Stimulated activated CD4-positive, alpha-beta T cell treated with anti-CD3 and anti-CD28 coated beads, Interleukin-2, amount 100 ng/mL, for 4 hours (primary cell): ENCODE data around the gene MAP3K5.
"Not testable (repeated sequence)": the region's sequence is repeated elsewhere in the genome, so short reads cannot be mapped to it uniquely, and the experiment has no call there.

Experiments used
- DNase-seq: peaks from one replicate; pipeline ENCODE4 v3.0.0-alpha.2; 2020; ENCODE audit warnings: low read depth

MAP3K5 gene

DNA sequence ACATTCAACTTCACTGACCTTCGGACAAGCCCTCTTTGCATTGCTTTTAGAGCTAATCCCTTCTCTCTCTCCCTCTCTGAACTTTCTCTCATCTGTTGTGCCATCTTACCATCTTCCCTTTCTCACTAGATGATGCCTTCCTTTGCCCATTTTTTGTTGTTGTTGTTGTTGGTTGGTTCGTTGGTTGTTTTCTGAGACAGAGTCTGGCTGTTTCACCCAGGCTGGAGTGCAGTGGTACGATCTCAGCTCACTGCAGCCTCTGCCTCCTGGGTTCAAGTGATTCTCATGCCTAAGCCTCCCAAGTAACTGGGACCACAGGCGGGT lies 18.8 kb downstream of the MAP3K5 start:
- DNase-seq: no peak

DNA sequence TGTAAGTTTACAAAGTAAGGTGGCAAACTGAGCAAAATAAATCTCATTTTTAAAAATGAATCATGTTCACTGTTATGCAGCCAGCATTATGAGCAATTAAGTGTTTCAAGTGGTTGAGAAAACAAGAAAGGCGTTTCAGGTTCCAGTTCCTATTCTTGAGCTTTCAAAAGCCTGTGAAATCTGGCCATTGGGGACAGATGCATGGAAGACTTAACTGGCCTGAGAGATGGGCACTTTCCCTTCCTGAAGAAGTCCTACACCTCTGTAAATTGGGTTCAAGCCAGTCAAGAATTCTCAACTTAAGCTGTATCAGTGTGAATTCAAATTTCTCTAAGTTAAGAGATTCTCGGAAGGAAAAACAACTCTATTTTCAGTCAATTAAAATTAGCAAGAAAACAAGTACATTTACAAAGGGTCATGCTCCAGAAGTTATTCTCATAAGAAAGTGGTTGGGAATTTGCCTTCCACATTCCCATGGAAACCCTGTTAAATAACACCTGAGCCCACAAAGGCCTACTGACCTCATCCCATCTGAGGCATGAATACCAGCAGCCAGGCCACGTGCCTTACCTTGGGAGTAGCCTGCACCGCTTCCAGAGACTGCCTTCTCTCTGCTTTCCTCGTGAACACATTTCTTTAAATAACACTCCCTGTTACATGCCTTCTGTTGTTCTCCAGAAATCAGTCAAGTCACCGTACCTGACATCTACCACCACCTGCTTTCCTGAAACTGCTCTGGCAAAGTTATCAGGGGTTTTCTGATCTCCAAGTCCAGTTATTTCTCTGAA lies 19.4 kb downstream of the MAP3K5 start:
- no peak for DNase-seq

- DNase-seq: no peak
These were observed 21.0 kb downstream of the MAP3K5 start for GRCh38 chr6:136771306-136771705.

DNA sequence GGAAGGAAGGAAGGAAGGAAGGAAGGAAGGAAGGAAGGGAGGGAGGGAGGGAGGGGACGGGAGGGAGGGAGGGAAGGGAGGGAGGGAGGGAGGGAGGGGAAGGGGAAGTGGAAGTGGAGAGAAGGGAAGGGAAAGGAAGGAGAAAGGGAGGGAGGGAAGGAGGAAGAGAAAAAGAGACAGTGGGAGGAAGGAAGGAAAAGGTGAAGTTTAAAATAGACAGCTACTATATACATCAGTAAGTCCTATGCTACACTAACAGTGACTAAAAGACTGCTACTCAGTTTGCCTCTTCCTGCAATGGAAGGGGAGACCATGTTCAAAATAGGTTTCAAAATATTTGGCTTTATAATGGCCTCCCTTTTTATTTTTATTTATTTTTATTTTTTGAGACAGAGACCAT lies 22.5 kb downstream of the MAP3K5 start:
- DNase-seq: no peak

DNA sequence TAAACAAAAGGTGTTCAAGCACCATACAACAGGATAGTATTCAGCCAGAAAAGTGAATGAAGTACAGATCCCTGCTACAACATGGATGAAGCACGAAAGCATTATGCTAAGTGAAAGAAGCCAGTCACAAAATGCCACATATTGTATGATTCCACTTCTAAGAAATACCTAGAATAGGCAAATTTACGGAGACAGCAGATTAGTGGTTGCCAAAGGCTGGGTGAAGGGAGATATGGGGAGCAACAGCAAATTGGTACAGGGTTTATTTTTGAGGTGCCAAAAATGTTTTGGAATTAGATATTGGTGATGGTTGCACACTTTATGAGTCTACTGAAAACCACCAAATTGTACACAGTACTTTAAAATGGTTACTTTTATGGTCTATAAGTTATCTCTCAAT lies 23.2 kb downstream of the MAP3K5 start:
- DNase-seq: no peak

GRCh38 chr6:136767570-136768309 lies 24.5 kb downstream of the MAP3K5 start:
- no peak for DNase-seq

DNA sequence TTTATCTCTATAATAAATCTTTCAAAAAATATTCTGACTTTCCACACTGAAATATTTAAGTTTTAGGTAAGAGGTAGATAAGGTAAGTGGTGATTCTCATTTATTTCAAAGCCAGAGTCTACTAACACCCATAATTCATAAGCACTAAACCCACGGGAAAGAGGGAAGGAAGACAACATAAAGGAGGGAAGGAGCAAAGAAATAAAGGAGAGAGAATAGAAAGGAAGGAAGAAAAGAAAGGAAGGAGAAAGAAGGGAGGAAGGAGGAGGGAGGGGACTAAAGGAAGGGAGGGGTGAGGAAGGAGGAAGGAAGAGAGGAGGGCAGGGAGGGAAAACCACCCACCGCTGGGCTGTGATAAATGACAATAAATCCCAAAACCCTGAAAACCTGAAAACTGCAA lies 25.2 kb downstream of the MAP3K5 start:
- DNase-seq: no peak

DNA sequence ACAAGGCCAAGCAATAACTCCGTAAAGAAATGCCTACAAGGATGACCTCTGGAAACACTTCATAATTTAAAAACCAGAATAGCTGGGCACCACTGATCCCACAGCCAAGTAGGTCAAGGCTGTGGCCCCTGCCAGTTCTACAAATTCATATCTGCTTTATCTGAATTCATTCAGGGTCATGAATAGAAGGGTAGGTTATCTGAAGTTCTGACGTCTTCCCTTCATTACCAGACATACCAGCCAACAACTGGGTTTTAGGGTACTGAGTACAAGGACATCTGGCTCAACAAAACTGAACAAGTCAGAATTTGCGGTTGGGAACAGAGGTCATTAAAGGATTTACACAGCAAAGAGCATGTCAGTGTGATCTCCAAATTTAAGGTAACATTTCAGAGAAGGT lies 26.0 kb downstream of the MAP3K5 start:
- DNase-seq: no peak

DNA sequence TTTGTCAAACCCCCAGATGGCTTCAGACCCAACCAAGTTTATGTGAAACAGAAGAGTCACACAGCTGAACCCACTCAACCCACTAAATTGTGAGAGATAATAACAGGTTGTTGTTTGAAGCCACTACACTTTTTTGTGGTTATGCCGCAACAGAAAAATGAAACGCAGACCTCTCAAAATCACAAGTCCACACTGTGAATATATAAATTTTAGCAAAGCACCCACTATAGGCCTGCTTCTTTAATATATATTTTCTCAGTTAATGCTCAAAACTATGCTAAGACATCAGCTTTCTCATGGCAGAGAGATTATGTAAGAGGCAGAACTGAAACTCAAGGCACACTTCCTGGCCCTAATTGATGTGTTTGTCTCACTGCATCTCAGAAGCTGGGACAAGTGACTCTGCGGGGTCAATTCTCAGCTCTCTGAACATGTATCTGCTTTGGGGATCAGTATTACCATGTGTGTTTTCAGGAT lies 27.7 kb downstream of the MAP3K5 start:
- DNase-seq: no peak

- DNase-seq: no peak
These were observed 28.4 kb downstream of the MAP3K5 start for GRCh38 chr6:136763716-136764516.

GRCh38 chr6:136763255-136763654 lies 29.0 kb downstream of the MAP3K5 start:
- DNase-seq: no peak

DNA sequence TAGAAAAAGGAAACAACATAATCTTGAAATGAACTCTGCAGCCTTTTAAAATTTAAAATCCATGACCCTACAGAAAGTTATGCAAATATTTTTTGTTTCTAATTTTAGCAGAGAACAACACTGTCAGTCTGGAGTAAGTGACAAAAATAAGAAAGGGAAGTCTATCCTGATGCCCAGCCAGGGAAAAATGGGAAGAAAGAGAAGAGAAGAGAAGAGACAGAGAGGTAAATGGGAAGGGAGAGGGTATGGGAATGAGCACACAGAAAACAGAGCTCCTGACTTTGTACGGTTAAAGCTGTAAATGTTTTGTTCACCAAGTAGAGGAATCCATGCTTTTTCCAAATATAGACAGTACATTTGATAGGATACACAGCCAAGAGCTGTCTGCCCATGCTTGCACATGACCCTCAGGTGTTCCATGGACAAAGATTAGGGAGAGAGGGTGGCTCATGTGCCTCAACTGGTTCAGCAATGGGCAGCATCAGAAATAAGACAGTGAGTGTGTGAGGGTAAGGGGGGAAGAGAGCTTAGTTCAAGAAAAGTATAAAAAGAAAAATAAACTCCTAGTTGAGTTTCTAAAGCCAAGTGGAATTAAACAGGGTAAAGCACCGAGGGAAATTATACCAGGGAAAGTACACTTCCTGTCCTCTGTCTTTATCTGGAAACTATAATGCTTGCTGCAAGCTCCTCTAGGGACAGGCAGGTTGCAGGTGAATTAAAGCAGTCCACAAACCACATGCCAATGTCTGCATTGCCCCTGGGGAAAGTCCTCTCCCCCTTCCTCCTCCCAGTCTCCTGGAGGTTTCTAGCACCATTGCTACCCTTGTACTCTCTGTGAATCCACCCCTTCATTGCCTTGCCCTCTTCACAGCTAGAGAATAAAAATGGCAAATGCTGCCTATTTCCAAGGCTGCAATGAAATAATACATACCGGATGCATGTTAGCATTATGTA lies 30.0 kb downstream of the MAP3K5 start:
- no peak for DNase-seq

DNA sequence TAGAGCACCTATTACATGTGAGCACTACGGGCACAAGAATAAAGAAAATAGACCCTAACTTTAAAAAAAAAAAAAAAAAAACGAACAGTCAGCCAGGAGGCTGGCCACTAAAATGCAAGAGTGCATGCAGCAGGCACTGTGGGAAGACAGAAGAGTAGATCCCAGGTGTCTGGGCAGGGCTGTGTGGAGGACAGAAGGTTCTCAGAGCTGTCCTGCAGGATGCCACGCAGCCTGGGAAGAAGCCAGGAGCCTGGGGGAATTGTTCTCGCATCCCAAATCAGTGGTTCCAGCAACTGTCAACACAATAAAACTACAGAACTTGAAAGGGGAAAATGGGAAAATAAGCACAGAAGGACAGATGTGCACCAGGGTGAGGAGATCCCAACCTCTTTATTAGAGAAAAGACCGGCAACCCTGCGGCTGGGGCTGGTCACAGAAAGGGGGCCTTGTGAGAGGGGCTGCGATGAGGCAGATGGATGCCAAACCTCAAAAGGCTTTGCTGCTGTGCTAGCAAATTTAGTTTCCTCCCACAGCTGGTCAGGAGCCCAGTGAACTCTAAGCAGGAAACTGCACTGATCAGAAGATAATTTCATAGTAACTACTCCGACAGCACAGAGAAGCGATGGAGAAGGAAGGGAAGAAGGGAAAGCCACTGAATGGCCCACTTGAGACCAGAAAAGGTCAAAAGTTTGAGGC lies 30.9 kb downstream of the MAP3K5 start:
- DNase-seq: no peak

DNA sequence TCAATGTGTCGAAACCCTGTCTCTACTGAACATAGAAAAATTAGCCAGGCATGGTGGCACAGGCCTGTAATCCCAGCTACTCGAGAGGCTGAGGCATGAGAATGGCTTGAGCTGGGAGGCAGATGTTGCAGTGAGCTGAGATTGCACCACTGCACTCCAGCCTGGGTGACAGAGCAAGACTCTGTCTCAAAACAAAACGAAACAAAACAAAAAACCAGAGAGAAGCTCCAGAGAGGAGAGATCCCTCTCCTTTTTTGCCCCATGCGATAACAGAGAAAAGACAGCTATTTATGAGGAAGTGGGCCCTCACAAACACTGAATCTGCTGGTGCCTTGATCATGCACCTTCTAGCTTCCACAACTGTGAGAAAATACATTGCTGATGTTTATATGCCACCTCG lies 31.5 kb downstream of the MAP3K5 start:
- DNase-seq: not testable (repeated sequence)

DNA sequence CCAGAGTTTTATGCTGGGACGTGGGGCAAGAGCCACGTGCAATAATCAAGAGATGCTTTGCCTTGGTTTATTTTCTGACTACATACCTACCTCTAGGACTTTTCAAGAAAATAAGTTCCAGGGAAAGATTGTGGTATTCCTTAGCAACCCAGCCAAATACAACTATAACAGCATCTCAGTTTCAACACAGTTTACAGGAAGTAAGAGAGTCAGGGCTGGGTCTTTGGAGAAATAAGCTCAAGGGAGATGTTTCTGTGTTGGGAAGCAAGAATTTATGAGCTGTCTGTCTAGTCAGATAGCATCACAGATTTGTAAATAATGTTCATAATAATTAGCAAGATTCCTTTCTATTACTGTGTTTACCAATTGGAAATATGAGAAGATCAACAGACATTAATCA lies 35.1 kb downstream of the MAP3K5 start:
- no peak for DNase-seq

GRCh38 chr6:136754820-136755219 lies 37.5 kb downstream of the MAP3K5 start:
- DNase-seq: no peak

DNA sequence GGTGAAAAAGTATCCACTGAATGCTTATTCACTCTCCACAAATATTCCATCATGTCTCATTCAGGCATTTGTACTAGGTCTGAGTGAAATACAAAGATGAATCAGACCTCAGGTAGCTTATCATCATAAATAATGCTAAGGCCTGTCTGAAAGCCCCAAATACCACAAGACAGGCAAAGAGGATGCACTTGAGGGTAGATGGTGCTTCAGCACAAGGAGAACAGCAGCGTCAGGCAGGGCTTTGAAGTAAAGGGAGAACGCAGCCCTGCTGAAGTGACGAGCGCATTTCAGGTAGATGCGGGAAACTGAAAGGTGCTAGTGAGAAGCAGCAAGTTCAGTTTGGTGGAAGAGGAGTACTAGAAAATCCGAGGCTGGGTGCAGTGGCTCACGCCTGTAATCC lies 38.7 kb downstream of the MAP3K5 start:
- peak; percentile 46 for DNase-seq

DNA sequence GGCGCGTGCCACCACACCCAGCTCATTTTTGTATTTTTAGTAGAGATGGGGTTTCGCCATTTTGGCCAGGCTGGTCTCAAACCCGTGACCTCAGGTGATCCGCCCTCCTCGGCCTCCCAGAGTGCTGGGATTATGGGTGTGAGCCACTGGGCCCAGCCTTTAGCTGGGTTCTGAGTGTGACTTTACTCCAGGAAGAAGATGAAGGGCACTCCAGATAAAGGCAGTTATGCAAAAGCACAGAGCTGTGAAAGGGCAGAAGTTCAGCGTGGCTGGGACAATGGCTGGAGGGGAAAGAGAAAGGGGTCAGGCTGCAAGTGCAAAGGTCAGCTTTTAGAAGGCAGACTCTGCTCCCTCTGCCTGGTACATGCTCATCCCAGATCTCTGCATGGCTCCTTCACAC lies 39.7 kb downstream of the MAP3K5 start:
- no peak for DNase-seq

DNA sequence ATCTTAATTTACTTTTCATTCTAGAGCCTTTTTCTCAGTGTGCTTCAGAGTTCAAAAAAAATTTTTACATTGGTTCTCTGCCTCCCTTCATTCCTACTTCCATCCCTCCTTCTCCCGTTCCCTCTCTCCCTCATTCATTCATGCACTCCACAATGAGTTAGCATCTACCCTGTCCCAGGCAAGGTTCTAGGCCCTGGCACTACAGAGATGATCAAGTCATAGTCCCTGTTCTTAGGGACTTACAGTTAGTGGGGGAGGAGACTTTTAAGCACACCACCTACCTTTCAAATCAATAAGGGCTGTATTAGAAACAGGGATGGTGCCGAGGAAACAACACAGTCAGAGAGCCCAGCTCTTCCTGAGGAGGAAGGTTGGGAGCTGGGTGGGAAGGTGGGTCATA lies 40.3 kb downstream of the MAP3K5 start:
- no peak for DNase-seq

DNA sequence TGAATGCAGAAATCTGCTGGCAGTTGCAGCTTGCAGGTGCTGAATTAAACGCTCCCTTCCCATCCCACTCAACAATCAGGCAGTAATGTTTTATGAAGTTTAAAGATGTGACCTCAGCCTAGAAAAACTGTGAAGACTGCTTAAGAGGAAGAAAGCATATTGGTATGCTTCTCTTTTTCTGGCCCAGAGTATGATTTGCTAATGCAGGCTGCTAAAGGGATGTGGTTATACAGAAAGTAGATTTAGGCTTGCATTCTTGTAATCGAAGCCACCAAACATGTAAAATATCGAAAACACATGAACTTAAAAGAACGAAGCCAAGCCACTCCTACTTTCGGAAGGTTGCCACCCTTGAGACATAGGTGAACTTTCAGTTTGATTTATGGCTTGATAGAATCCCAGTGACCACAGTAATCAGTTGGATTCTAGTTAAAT lies 40.7 kb downstream of the MAP3K5 start:
- DNase-seq: no peak
